Measurements from ENCODE around the gene ITGAL.

GRCh38 chr16:30546115-30546514 is 73.6 kb downstream of the ITGAL start:
- TF ChIP-seq CTCF (IDR thresholded peaks at IDR 0.05; ENCODE audit: poor library complexity): no peak
- TF ChIP-seq EZH2 (IDR thresholded peaks at IDR 0.05; ENCODE audit: borderline replicate concordance): no peak
- no peak for TF ChIP-seq EZH2phosphoT487 (IDR thresholded peaks at IDR 0.05; ENCODE audit: low read depth, severe bottlenecking, unreplicated experiment)

Data from hepatocyte (in vitro differentiated cells).